ENCODE measurements around the gene KRT15. TPM values are rescaled to one million over a fixed set of nuclear protein-coding genes. Genes with fewer than 3 reads are reported as not detected.

Gene KRT15
- total RNA-seq, 2 experiments from 2014 or later = not detected

- CTCF ChIA-PET (ENCODE audit: unreplicated experiment) = no interaction called here
- Histone ChIP-seq H3K36me3 (ENCODE audit: insufficient read depth, low read length) (no peaks in the 10 kb centered on the region), H3K4me2 (ENCODE audit: low read length) (no peak overlapping the region), H2AFZ (ENCODE audit: low read length) (no peak overlapping the region), H3K9me3 (ENCODE audit: low read length) (no peaks in the 10 kb centered on the region), H3K79me2 (ENCODE audit: insufficient read depth, low read depth, low read length) (no peaks in the 10 kb centered on the region), H3K27ac (ENCODE audit: low read depth, low read length, poor library complexity, severe bottlenecking) (no peak overlapping the region), H3K9me2 (ENCODE audit: insufficient read depth, low read length) (no peaks in the 10 kb centered on the region), H4K20me1 (ENCODE audit: insufficient read depth, low read length) (no peaks in the 10 kb centered on the region), H3K4me3 (ENCODE audit: low read depth, low read length, poor library complexity, severe bottlenecking) (no peak overlapping the region), H3K4me1 (ENCODE audit: insufficient read depth, low read length, poor library complexity, severe bottlenecking) (no peaks in the 10 kb centered on the region)
- POLR2A ChIA-PET = no interaction called here
- BruUV-seq (replicated peaks) = no TSS peak
- intact Hi-C loops (cut with micrococcal nuclease; ENCODE audit: unreplicated experiment) = no loop called here
- TF ChIP-seq EZH2phosphoT487 (IDR thresholded peaks at IDR 0.05; ENCODE audit: borderline replicate concordance, low read depth, low read length) = no peak
- TF ChIP-seq CTCF (conservative IDR thresholded peaks at IDR 0.05; ENCODE audit: low read length) = no peak
- no peak for DNase-seq (ENCODE audit: low spot score)
Measured at GRCh38 chr17:41516830-41517283, 1.8 kb downstream of the KRT15 start.

- Histone ChIP-seq H3K9me3 (ENCODE audit: low read length) (no peaks in the 10 kb centered on the region), H3K4me3 (ENCODE audit: low read depth, low read length, poor library complexity, severe bottlenecking) (no peak overlapping the region), H3K4me2 (ENCODE audit: low read length) (no peak overlapping the region), H2AFZ (ENCODE audit: low read length) (no peak overlapping the region), H3K79me2 (ENCODE audit: insufficient read depth, low read depth, low read length) (no peaks in the 10 kb centered on the region), H3K4me1 (ENCODE audit: insufficient read depth, low read length, poor library complexity, severe bottlenecking) (no peaks in the 10 kb centered on the region), H3K36me3 (ENCODE audit: insufficient read depth, low read length) (no peaks in the 10 kb centered on the region), H3K9me2 (ENCODE audit: insufficient read depth, low read length) (no peaks in the 10 kb centered on the region), H3K27ac (ENCODE audit: low read depth, low read length, poor library complexity, severe bottlenecking) (no peak overlapping the region), H4K20me1 (ENCODE audit: insufficient read depth, low read length) (no peaks in the 10 kb centered on the region)
- ChIA-PET CTCF (ENCODE audit: unreplicated experiment) (no interaction called here), POLR2A (no interaction called here)
- BruUV-seq (replicated peaks) = no TSS peak
- no peak for DNase-seq (ENCODE audit: low spot score)
- intact Hi-C loops (cut with micrococcal nuclease; ENCODE audit: unreplicated experiment) = no loop called here
- TF ChIP-seq EZH2phosphoT487 (IDR thresholded peaks at IDR 0.05; ENCODE audit: borderline replicate concordance, low read depth, low read length) (no peak), CTCF (conservative IDR thresholded peaks at IDR 0.05; ENCODE audit: low read length) (no peak)
Measured at GRCh38 chr17:41516147-41516829, 2.4 kb downstream of the KRT15 start.

- TF ChIP-seq EZH2phosphoT487 (IDR thresholded peaks at IDR 0.05; ENCODE audit: borderline replicate concordance, low read depth, low read length) (no peak), CTCF (conservative IDR thresholded peaks at IDR 0.05; ENCODE audit: low read length) (no peak)
- ChIA-PET POLR2A (no interaction called here), CTCF (ENCODE audit: unreplicated experiment) (no interaction called here)
- no peaks in the 10 kb centered on the region for H3K9me3 ChIP-seq (ENCODE audit: low read length)
- H3K27ac ChIP-seq (ENCODE audit: low read depth, low read length, poor library complexity, severe bottlenecking) = no peak overlapping the region
- no peak overlapping the region for H3K4me2 ChIP-seq (ENCODE audit: low read length)
- H3K36me3 ChIP-seq (ENCODE audit: insufficient read depth, low read length) = no peaks in the 10 kb centered on the region
- no peak overlapping the region for H3K4me3 ChIP-seq (ENCODE audit: low read depth, low read length, poor library complexity, severe bottlenecking)
- H2AFZ ChIP-seq (ENCODE audit: low read length) = no peak overlapping the region
- no peaks in the 10 kb centered on the region for H3K9me2 ChIP-seq (ENCODE audit: insufficient read depth, low read length)
- no peak for DNase-seq (ENCODE audit: low spot score)
- no peaks in the 10 kb centered on the region for H4K20me1 ChIP-seq (ENCODE audit: insufficient read depth, low read length)
- H3K4me1 ChIP-seq (ENCODE audit: insufficient read depth, low read length, poor library complexity, severe bottlenecking) = no peaks in the 10 kb centered on the region
- intact Hi-C loops (cut with micrococcal nuclease; ENCODE audit: unreplicated experiment) = no loop called here
- BruUV-seq (replicated peaks) = no TSS peak
- no peaks in the 10 kb centered on the region for H3K79me2 ChIP-seq (ENCODE audit: insufficient read depth, low read depth, low read length)
Measured at GRCh38 chr17:41513168-41513547, 5.5 kb downstream of the KRT15 start.

Measured in OCI-LY7 (cell line).